HUDEP-2 (cell line): Measurements from ENCODE around the gene VSTM2A.
A peak's percentile ranks its signal among the peaks of the same experiment; 100 is the strongest.
"Not testable (repeated sequence)": the region's sequence is repeated elsewhere in the genome, so short reads cannot be mapped to it uniquely, and the experiment has no call there.

ENCODE experiments used
- DNase-seq, 76 experiments: peaks; one replicate each; lab custom pipeline; 2025; ENCODE audit not compliant: unreplicated experiment in 76 of 76; lab: John Stamatoyannopoulos, UW

Gene VSTM2A, protein sequence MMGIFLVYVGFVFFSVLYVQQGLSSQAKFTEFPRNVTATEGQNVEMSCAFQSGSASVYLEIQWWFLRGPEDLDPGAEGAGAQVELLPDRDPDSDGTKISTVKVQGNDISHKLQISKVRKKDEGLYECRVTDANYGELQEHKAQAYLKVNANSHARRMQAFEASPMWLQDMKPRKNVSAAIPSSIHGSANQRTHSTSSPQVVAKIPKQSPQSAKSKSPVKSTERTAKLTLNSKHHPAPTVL

DNA sequence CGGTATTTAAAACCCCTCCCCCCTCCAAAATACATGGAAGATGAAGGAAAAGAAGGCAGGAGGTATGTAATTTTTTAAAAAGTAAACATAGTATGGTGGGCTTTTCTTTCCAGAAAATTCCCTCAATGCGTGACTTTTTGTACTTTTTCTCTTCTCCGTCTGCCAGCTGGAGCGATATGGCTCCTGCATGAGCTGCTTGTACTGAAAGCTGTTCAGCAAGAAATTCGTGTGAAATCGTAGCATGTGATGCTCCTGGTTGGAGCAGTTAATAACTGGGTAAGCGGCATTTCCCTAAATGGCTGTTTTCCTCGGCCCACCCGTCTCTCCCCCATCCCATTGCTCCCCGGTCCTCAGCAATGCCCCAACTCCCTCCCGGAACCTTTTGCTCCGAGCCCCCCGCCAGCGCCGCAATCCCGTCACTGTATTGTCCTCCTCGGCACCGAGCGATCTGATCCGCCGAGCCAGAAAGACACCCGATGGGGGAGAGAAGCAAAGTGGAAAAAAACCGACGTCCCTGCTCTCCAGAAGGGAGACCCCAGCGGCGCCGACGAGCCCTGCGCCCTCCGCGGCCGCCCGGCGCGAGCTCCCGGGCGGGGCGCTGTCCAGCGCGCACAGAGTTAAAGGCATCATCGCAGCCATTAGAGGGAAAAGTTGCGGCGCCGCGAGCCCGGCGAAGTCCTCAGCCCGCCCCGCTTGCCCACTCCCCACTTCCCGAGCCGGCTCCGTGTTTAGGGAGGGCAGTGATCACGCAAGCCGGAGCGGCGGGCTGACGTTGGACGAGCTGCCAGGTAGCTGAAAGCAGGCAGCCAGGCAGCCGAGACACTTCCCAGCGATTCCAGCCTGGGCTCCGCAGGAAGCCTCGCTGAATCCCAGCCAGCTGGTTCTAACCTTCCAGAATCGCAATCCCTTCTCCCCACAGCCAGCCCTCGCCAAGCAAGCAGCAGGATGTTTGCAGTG is at the start of gene VSTM2A:
Gene VSTM2A (plus strand): TSS at position 707 of the 957 bp plus-strand sequence. CDS start 356 bp downstream, outside the sequence.
- no peak for DNase-seq

GRCh38 chr7:54504531-54504930 is 37.6 kb upstream of the VSTM2A start:
- not testable (repeated sequence) for DNase-seq

DNA sequence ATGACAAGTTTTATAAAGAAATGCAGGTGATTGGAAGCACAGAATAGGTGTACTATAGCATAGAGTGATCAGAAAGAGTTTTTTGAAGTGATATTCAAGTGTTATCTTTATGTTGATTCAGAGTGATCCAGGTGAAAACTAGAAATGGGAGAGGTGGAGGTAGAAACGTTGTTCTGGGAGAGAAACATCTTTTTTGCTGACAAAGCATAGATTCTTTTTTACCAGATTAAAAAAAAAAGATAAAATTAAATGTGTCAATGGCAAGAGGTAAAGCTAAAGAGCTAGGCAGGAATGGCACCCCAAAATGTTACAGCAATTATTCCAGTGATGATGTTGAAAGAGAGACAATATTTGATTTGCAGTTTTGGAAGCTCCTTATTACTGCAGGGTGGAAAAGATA is 12.6 kb upstream of the VSTM2A start:
- no peak for DNase-seq

GRCh38 chr7:54538122-54538521 is 4.1 kb upstream of the VSTM2A start:
- no peak for DNase-seq

- no peak for DNase-seq
Measured at GRCh38 chr7:54543051-54543488, 895 bp downstream of the VSTM2A start.

- DNase-seq = no peak
Measured at GRCh38 chr7:54544149-54544526, 2.0 kb downstream of the VSTM2A start.

GRCh38 chr7:54544527-54545240 is 2.5 kb downstream of the VSTM2A start:
- no peak for DNase-seq

DNA sequence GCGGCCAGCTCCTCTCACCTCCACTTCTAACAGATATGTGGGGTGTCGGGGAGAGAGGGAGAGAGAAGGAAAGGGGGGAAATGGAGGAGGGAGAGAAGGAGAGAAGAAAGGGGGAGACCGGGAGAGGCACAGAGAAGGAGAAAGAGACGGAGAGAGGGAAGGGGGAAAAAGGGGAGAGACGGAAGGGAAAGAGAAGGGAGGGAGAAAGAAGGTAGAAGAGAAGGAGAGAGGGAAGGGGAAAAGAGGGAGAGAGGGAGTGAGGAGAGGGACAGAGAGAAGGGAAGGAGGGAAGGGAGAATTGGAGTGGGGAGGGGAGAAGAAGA is 3.0 kb downstream of the VSTM2A start:
- no peak for DNase-seq

- peak in 4 of 76 experiments; percentile 1 to 22 (median 3) for DNase-seq
Measured at GRCh38 chr7:54546081-54546985, 4.2 kb downstream of the VSTM2A start.

GRCh38 chr7:54546986-54547314 is 4.8 kb downstream of the VSTM2A start:
- no peak for DNase-seq

DNA sequence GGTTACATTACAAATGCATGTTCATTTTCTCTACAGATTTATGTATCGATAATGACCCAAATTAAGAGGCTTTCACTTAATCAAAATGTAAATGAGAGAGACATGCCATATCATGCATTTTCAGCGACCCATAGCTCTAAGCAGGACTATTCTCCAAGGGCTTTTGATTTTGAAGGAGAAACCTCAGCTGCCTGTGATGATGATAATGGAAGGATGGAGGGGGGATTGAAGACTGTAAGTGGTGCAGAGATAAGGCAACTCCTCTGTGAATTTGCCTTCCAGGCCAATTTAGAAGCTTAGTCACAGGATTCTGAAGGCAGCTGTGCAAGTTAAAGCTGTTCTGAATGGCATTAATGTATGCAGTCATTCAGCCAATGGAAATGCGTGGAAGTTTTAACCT is 8.3 kb downstream of the VSTM2A start:
- DNase-seq = no peak

DNA sequence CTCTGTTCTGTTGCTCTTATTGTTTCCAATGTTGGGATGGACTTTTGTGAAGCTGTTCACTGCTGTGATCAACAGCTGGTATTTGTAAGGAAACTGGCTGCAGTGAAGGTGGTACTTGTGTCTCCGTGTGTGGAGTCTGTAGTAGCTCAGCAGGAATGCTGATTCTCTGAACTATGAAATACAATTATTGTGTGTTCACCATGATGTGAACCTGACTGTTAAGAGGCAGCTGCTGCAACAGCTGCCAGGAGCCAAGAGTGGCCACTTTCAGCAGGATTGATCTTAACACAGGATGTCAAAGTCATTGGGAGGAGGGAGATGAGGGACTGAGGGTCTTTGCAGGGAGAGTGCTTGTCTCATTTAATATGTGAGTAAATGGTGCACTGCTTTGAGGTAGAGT is 13.9 kb downstream of the VSTM2A start:
- no peak for DNase-seq

GRCh38 chr7:54559401-54559800 is 17.2 kb downstream of the VSTM2A start:
- no peak for DNase-seq

GRCh38 chr7:54560198-54560597 is 18.0 kb downstream of the VSTM2A start:
- DNase-seq = no peak

DNA sequence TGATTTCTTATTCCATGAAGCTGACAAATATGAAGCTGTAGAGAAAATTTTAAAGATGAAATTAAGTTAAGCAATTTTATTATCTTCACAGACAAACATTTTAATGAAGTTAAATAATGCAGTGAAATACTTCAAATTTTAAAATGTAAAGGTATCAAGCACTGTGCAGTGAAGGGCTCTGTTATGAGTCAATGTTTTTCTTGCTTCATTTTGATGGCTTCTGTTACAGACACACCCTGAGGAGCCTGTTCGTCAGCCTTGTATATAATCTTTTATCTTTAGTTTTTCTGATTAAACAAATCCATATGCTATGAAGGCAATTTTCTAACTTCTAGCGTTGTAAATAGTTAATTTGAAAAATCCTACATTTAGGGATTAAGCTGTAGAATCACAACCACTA is 18.5 kb downstream of the VSTM2A start:
- DNase-seq = no peak

- DNase-seq = no peak
Measured at GRCh38 chr7:54563329-54563916, 21.2 kb downstream of the VSTM2A start.

DNA sequence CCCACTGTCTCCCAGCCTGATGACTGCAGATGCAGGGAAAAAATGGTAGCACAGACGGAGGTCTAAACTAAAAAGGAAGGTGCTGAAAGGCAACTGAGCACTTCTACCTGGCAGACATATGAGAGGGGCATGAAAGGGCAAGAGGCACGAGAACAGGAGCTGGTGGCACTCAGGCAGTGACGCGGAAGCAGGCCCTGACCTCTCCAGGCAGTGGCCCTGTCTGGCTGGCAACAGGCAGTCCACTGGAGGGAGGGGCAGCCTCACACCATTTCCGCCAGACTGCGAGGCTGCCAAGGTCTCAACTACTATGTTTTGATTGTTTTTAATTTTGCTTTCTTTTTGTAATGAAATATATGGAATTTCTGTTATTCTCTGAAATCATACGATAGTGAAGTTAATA is 23.3 kb downstream of the VSTM2A start:
- DNase-seq = no peak

DNA sequence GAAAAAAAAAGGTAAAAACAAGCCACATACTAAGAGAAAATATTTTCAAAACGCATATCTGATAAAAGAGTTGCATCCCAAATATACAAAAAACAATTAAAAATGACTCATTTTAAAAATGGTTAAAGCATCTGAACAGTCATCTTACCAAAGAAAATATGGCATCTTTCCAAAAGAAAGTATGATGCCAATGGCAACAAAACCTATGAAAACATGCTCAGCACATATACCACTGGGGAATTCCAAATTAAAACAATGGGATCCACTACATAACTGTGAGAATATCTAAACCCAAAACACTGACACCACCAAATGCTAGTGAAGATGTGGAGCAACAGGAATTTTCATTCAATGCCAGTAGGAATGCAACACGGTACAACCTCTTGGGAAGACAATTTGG is 39.3 kb downstream of the VSTM2A start:
- DNase-seq = no peak

GRCh38 chr7:54591404-54592386 is 49.5 kb downstream of the VSTM2A start:
- DNase-seq = no peak
